ENCODE measurements around the gene ROR2. TPM values are rescaled to one million over a fixed set of nuclear protein-coding genes. Genes with fewer than 3 reads are reported as not detected.

The ROR2 gene
- total and polyA plus RNA-seq, 2 donors (not counting 3 experiments of a cell fraction or from before 2014, with no cell fraction given): not detected

GRCh38 chr9:91833096-91833877 is 116.7 kb downstream of the ROR2 start:
- no peak for TF ChIP-seq JUN (IDR thresholded peaks at IDR 0.05; ENCODE audit: borderline replicate concordance, insufficient read depth, insufficient read length, low read depth)
- no peak for TF ChIP-seq CTCF (IDR thresholded peaks at IDR 0.05; ENCODE audit: extremely low read depth in 1 of 2, insufficient read depth in 1 of 2, low read depth in 1 of 2, low read length in 2 of 2)
- no peak for TF ChIP-seq MAX (IDR thresholded peaks at IDR 0.05; ENCODE audit: insufficient read depth, insufficient read length)
- TF ChIP-seq GATA2 (IDR thresholded peaks at IDR 0.05; ENCODE audit: insufficient read depth, insufficient read length, low read depth, low read length): no peak
- no peak for TF ChIP-seq POLR2AphosphoS5 (IDR thresholded peaks at IDR 0.05; ENCODE audit: insufficient read depth, low read depth, low read length)
- no peak for TF ChIP-seq POLR2A (IDR thresholded peaks at IDR 0.05; ENCODE audit: low read depth, low read length)
- no peak for TF ChIP-seq MYC (IDR thresholded peaks at IDR 0.05; ENCODE audit: low read depth, low read length)
- TF ChIP-seq FOS (IDR thresholded peaks at IDR 0.05; ENCODE audit: borderline replicate concordance, insufficient read depth, low read length): no peak
- TF ChIP-seq EZH2 (IDR thresholded peaks at IDR 0.05; ENCODE audit: borderline replicate concordance, low read depth, low read length, severe bottlenecking): no peak
- Histone ChIP-seq H2AFZ (ENCODE audit: low read depth, low read length) (no peak overlapping the region), H3K79me2 (ENCODE audit: control insufficient read depth, insufficient read depth, low read length) (no peaks in the 10 kb centered on the region), H3K9me1 (replicated peaks; ENCODE audit: control insufficient read depth, extremely low read depth, insufficient read depth, low read length) (no peaks in the 10 kb centered on the region), H3K4me3 (replicated peaks in 1 of 3; ENCODE audit: insufficient read depth in 1 of 3, low read depth in 1 of 3, low read length in 3 of 3) (no peak overlapping the region), H3K9me3 (replicated peaks; ENCODE audit: control insufficient read depth, insufficient read depth, low read length) (no peaks in the 10 kb centered on the region), H3K36me3 (ENCODE audit: control insufficient read depth in 2 of 2, extremely low read depth in 1 of 2, insufficient read depth in 2 of 2, low read length in 2 of 2) (no peaks in the 10 kb centered on the region), H3K9ac (replicated peaks; ENCODE audit: extremely low read depth, insufficient read depth, low read length) (no peak overlapping the region), H3K4me2 (ENCODE audit: insufficient read depth, low read length) (no peak overlapping the region), H4K20me1 (replicated peaks; ENCODE audit: control insufficient read depth, extremely low read depth, insufficient read depth, low read length) (no peaks in the 10 kb centered on the region), H3K27me3 (ENCODE audit: control insufficient read depth in 2 of 2, insufficient read depth in 2 of 2, low read length in 2 of 2) (no peaks in the 10 kb centered on the region), H3K27ac (ENCODE audit: insufficient read depth, low read depth, low read length) (no peak overlapping the region), H3K4me1 (ENCODE audit: control insufficient read depth, extremely low read depth, insufficient read depth, low read length) (no peaks in the 10 kb centered on the region)
- dilution Hi-C loops (cut with MboI; ENCODE audit: extremely low pct_ligation_motif_present, low sequenced_read_pairs) (no loop called here), intact Hi-C loops (cut with micrococcal nuclease) (no loop called here)
- ChIA-PET CTCF (no interaction called here), POLR2A (no interaction called here)
- no TSS peak for BruUV-seq (replicated peaks)
- DNase-seq (ENCODE audit: low read depth, low spot score): no peak
- FAIRE-seq: no peak

Measured in endothelial cell of umbilical vein (primary cell).